Endothelial cell of umbilical vein (primary cell): Measurements from ENCODE around the gene ASB7. TPM values are rescaled to one million over a fixed set of nuclear protein-coding genes. Genes with fewer than 3 reads are reported as not detected.

Experiments
- BruUV-seq: library from RNA; stranded (reverse); fragments of 400-500 nt; replicated peaks from 2 replicates; lab custom pipeline; 2021; lab: Mats Ljungman, UMichigan
- CTCF ChIA-PET: fragments of 300-600, 350-600 bp; sonication (Branson Sonifier 250); formaldehyde crosslinking; loops from one replicate; lab custom pipeline; 2021; ENCODE audit warnings: antibody characterized with exemption, inconsistent platforms; lab: Charles Lee
- POLR2A ChIA-PET: fragments of 300-600, 350-600 bp; sonication (Branson Sonifier 250); formaldehyde crosslinking; loops from one replicate; lab custom pipeline; 2021; ENCODE audit warnings: antibody characterized with exemption, inconsistent platforms; lab: Charles Lee
- DNase-seq: peaks from one replicate; pipeline ENCODE4 v3.0.0-alpha.2; 2011; ENCODE audit warnings: low read depth, low spot score
- FAIRE-seq: peaks from 2 replicates; lab custom pipeline; 2011; peaks lifted over from hg19 to GRCh38; lab: Jason Lieb, UNC
- H2AFZ ChIP-seq: 2 replicates; pipeline ENCODE4 v1.6.0; 2012; ENCODE audit warnings: low read depth, low read length, control low read depth, inconsistent platforms
- H3K27ac ChIP-seq: 2 replicates; pipeline ENCODE4 v1.5.1; 2011; ENCODE audit warnings: low read depth, mild to moderate bottlenecking, control low read depth, low read length, moderate library complexity; ENCODE audit not compliant: insufficient read depth
- H3K27me3 ChIP-seq, 2 experiments: 2 replicates each; pipeline versions ENCODE4 v1.6.0 to v1.6.1; 2011; ENCODE audit warnings: low read length in 2 of 2, mixed read lengths in 1 of 2; ENCODE audit not compliant: control insufficient read depth in 2 of 2, insufficient read depth in 2 of 2
- H3K36me3 ChIP-seq, 2 experiments: 2 replicates in 1 of 2; 3 replicates in 1 of 2; pipeline ENCODE4 v1.5.1; 2011; ENCODE audit warnings: low read length in 2 of 2, mild to moderate bottlenecking in 1 of 2, moderate library complexity in 1 of 2; ENCODE audit not compliant: control insufficient read depth in 2 of 2, insufficient read depth in 2 of 2; ENCODE audit errors: extremely low read depth in 1 of 2
- H3K4me1 ChIP-seq: 3 replicates; pipeline ENCODE4 v1.5.1; 2011; ENCODE audit warnings: mild to moderate bottlenecking, low read length; ENCODE audit not compliant: control insufficient read depth, insufficient read depth; ENCODE audit errors: extremely low read depth
- H3K4me2 ChIP-seq: 2 replicates; pipeline ENCODE4 v1.6.1; 2011; ENCODE audit warnings: low read length, control low read depth, mixed read lengths; ENCODE audit not compliant: insufficient read depth
- H3K4me3 ChIP-seq, 3 experiments: fragments of 200-600 bp in 1 of 3; sonication (generic), shearing (Covaris generic) in 1 of 3; replicated peaks in 1 of 3; 2 replicates each; pipeline ENCODE4 v1.5.1; 2011 to 2016; ENCODE audit warnings: control low read depth in 3 of 3, low read length in 3 of 3, mild to moderate bottlenecking in 2 of 3, inconsistent platforms in 1 of 3, low read depth in 1 of 3, moderate library complexity in 1 of 3; ENCODE audit not compliant: insufficient read depth in 1 of 3
- H3K79me2 ChIP-seq: 2 replicates; pipeline ENCODE4 v1.6.0; 2012; ENCODE audit warnings: low read length, inconsistent platforms; ENCODE audit not compliant: control insufficient read depth, insufficient read depth
- H3K9ac ChIP-seq: replicated peaks from 2 replicates; pipeline ENCODE3; 2011; ENCODE audit warnings: low read length, control low read depth; ENCODE audit not compliant: insufficient read depth; ENCODE audit errors: extremely low read depth
- H3K9me1 ChIP-seq: replicated peaks from 3 replicates; pipeline ENCODE4 v1.6.0; 2011; ENCODE audit warnings: mild to moderate bottlenecking, low read length; ENCODE audit not compliant: control insufficient read depth, insufficient read depth; ENCODE audit errors: extremely low read depth
- H3K9me3 ChIP-seq: replicated peaks from 2 replicates; pipeline ENCODE4 v1.5.1; 2012; ENCODE audit warnings: low read length, inconsistent platforms; ENCODE audit not compliant: control insufficient read depth, insufficient read depth
- H4K20me1 ChIP-seq: replicated peaks from 2 replicates; pipeline ENCODE3; 2011; ENCODE audit warnings: mild to moderate bottlenecking, low read length; ENCODE audit not compliant: control insufficient read depth, insufficient read depth; ENCODE audit errors: extremely low read depth
- EZH2 ChIP-seq: IDR thresholded peaks from 2 replicates; pipeline ENCODE4 v1.6.1; 2012; ENCODE audit warnings: borderline replicate concordance, low read depth, mild to moderate bottlenecking, moderate library complexity, low read length, inconsistent platforms; ENCODE audit not compliant: severe bottlenecking
- FOS ChIP-seq: IDR thresholded peaks from 2 replicates; pipeline ENCODE4 v1.6.1; 2011; ENCODE audit warnings: mild to moderate bottlenecking, low read length, moderate library complexity, borderline replicate concordance; ENCODE audit not compliant: insufficient read depth
- GATA2 ChIP-seq: IDR thresholded peaks from 2 replicates; pipeline ENCODE4 v1.7.0; 2011; ENCODE audit warnings: low read depth, mild to moderate bottlenecking, moderate library complexity, mixed read lengths, low read length; ENCODE audit not compliant: insufficient read length, insufficient read depth
- JUN ChIP-seq: IDR thresholded peaks from 2 replicates; pipeline ENCODE4 v1.6.1; 2011; ENCODE audit warnings: borderline replicate concordance, low read depth; ENCODE audit not compliant: insufficient read length, insufficient read depth
- MYC ChIP-seq: IDR thresholded peaks from one replicate; pipeline ENCODE4 v1.6.1; 2011; ENCODE audit warnings: mild to moderate bottlenecking, low read depth, low read length
- POLR2A ChIP-seq: IDR thresholded peaks from 2 replicates; pipeline ENCODE4 v1.6.1; 2012; ENCODE audit warnings: low read depth, mild to moderate bottlenecking, control low read depth, low read length
- POLR2AphosphoS5 ChIP-seq: IDR thresholded peaks from 2 replicates; pipeline ENCODE4 v1.6.1; 2012; ENCODE audit warnings: low read depth, mild to moderate bottlenecking, control low read depth, low read length, moderate library complexity; ENCODE audit not compliant: insufficient read depth
- dilution Hi-C: fragments of 300-500 bp; cut with MboI; formaldehyde crosslinking; loops from one replicate; pipeline ENCODE4 v1.15.0; 2019; ENCODE audit warnings: low sequenced_read_pairs; ENCODE audit not compliant: extremely low pct_ligation_motif_present
- intact Hi-C: fragments of 100-400 bp; cut with micrococcal nuclease; formaldehyde crosslinking; loops from one replicate; pipeline ENCODE4 v1.10.0; 2022
- polyA plus RNA-seq, 4 experiments: library from polyadenylated mRNA; depleted of rRNA in 3 of 4; stranded (reverse) in 3 of 4; unstranded in 1 of 4; fragments of >200 nt; gene quantifications; 2 replicates each; pipeline versions ENCODE4 v1.2.1 to v1.2.3, GENCODE V29; 2011 to 2012; ENCODE audit warnings: missing spikeins in 1 of 4
- total RNA-seq: library from RNA; stranded (reverse); gene quantifications from 2 replicates; pipeline ENCODE4 v1.2.3, GENCODE V29; 2021
- TF ChIP-seq, protein P1 (sequence below), 2 donors: IDR thresholded peaks; 1 replicate in 1 of 2; 2 replicates in 1 of 2; pipeline ENCODE4 v1.5.1; 2011; ENCODE audit warnings: low read length in 2 of 2, mild to moderate bottlenecking in 2 of 2, moderate library complexity in 2 of 2, control low read depth in 1 of 2, inconsistent platforms in 1 of 2, low read depth in 1 of 2; ENCODE audit not compliant: insufficient read depth in 1 of 2; ENCODE audit errors: extremely low read depth in 1 of 2
- TF ChIP-seq, protein P2 (sequence below): IDR thresholded peaks from 2 replicates; pipeline ENCODE4 v1.6.1; 2011; ENCODE audit not compliant: insufficient read depth, insufficient read length

ASB7 gene
- total and polyA plus RNA-seq, 2 donors (not counting 3 experiments of a cell fraction or from before 2014, with no cell fraction given), result 6.8 to 13.3 TPM

DNA sequence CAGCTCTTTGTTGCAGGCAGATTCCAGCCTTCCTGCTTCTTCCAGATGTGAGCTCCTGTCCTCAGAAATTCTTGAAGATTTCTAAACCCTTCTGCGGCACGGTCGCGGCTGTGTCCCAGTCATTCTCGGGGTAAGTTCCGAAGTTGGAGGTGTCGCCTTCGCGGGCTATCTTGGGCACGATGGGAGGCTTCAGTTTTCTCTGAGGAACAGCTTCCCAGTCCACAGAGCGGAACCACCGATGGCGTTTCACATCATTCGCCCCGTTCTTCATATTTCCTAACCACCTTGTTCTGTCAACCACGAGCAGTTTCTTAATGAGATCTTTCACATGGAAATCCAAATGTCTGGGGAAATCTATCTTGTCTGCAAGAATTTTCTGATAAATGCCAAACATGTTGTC, 48.9 kb upstream of the ASB7 start:
- H3K27me3 ChIP-seq, result no peaks in the 10 kb centered on the region
- TF ChIP-seq, protein P1, sequence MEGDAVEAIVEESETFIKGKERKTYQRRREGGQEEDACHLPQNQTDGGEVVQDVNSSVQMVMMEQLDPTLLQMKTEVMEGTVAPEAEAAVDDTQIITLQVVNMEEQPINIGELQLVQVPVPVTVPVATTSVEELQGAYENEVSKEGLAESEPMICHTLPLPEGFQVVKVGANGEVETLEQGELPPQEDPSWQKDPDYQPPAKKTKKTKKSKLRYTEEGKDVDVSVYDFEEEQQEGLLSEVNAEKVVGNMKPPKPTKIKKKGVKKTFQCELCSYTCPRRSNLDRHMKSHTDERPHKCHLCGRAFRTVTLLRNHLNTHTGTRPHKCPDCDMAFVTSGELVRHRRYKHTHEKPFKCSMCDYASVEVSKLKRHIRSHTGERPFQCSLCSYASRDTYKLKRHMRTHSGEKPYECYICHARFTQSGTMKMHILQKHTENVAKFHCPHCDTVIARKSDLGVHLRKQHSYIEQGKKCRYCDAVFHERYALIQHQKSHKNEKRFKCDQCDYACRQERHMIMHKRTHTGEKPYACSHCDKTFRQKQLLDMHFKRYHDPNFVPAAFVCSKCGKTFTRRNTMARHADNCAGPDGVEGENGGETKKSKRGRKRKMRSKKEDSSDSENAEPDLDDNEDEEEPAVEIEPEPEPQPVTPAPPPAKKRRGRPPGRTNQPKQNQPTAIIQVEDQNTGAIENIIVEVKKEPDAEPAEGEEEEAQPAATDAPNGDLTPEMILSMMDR (IDR thresholded peaks at IDR 0.05; ENCODE audit: extremely low read depth in 1 of 2, insufficient read depth in 1 of 2, low read depth in 1 of 2, low read length in 2 of 2), result no peak
- TF ChIP-seq POLR2A (no peak), JUN (no peak), FOS (no peak), GATA2 (no peak), MYC (no peak), EZH2 (no peak), POLR2AphosphoS5 (no peak)
- TF ChIP-seq, protein P2, sequence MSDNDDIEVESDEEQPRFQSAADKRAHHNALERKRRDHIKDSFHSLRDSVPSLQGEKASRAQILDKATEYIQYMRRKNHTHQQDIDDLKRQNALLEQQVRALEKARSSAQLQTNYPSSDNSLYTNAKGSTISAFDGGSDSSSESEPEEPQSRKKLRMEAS, result no peak
- no peak overlapping the region for H3K9ac ChIP-seq
- ChIA-PET CTCF (interaction anchor here (1.5 kb wide), 1 partner anchor 12 kb away, joined by 3 read pairs; no protein-coding TSS in a partner anchor), POLR2A (no interaction called here)
- H3K9me3 ChIP-seq, result no peaks in the 10 kb centered on the region
- no peak overlapping the region for H3K4me2 ChIP-seq
- no peak overlapping the region for H3K4me3 ChIP-seq
- no peaks in the 10 kb centered on the region for H3K4me1 ChIP-seq
- no peak overlapping the region for H2AFZ ChIP-seq
- no TSS peak for BruUV-seq
- no peak overlapping the region for H3K27ac ChIP-seq
- no peaks in the 10 kb centered on the region for H3K36me3 ChIP-seq
- dilution Hi-C loops, result no loop called here
- DNase-seq (no peak), FAIRE-seq (no peak)
- H4K20me1 ChIP-seq, result no peaks in the 10 kb centered on the region
- no peaks in the 10 kb centered on the region for H3K79me2 ChIP-seq
- H3K9me1 ChIP-seq, result no peaks in the 10 kb centered on the region
- intact Hi-C loops, result no loop called here
